Activated naive CD8-positive, alpha-beta T cell (primary cell): Measurements from ENCODE around the gene TXNDC9.
"Not testable (repeated sequence)": the region's sequence is repeated elsewhere in the genome, so short reads cannot be mapped to it uniquely, and the experiment has no call there.

Source experiments
- H3K27ac Mint-ChIP-seq: one replicate; pipeline ENCODE4 v1.8.0; 2021; ENCODE audit warnings: mixed read lengths
- H3K27me3 Mint-ChIP-seq: one replicate; pipeline ENCODE4 v1.8.0; 2021; ENCODE audit warnings: mixed read lengths
- H3K36me3 Mint-ChIP-seq: one replicate; pipeline ENCODE4 v1.8.0; 2021; ENCODE audit warnings: mixed read lengths
- H3K4me1 Mint-ChIP-seq: one replicate; pipeline ENCODE4 v1.8.0; 2021; ENCODE audit warnings: low read depth, mixed read lengths
- H3K4me3 Mint-ChIP-seq: one replicate; pipeline ENCODE4 v1.8.0; 2021; ENCODE audit warnings: mild to moderate bottlenecking, mixed read lengths
- H3K9me3 Mint-ChIP-seq: one replicate; pipeline ENCODE4 v1.8.0; 2021; ENCODE audit warnings: low read depth, mixed read lengths

The TXNDC9 gene

GRCh38 chr2:99278793-99279291 lies 57.3 kb downstream of the TXNDC9 start:
- Mint-ChIP-seq H3K27ac (no peak overlapping the region), H3K4me3 (no peak overlapping the region), H3K4me1 (no peaks in the 10 kb centered on the region), H3K27me3 (no peaks in the 10 kb centered on the region), H3K9me3 (peaks cover 12% of the 10 kb centered on the region), H3K36me3 (peaks cover 34% of the 10 kb centered on the region)

GRCh38 chr2:99278195-99278765 lies 57.9 kb downstream of the TXNDC9 start:
- not testable (repeated sequence) for H3K4me1 Mint-ChIP-seq, H3K27ac Mint-ChIP-seq, H3K4me3 Mint-ChIP-seq, H3K27me3 Mint-ChIP-seq
- peaks cover 12% of the 10 kb centered on the region for H3K9me3 Mint-ChIP-seq
- peaks cover 32% of the 10 kb centered on the region for H3K36me3 Mint-ChIP-seq

- no peaks in the 10 kb centered on the region for H3K4me1 Mint-ChIP-seq
- H3K4me3 Mint-ChIP-seq = no peak overlapping the region
- peaks cover 18% of the 10 kb centered on the region for H3K9me3 Mint-ChIP-seq
- H3K27ac Mint-ChIP-seq = no peak overlapping the region
- H3K27me3 Mint-ChIP-seq = no peaks in the 10 kb centered on the region
- H3K36me3 Mint-ChIP-seq = peaks cover 34% of the 10 kb centered on the region
Observed at GRCh38 chr2:99275882-99276281, 60.3 kb downstream of the TXNDC9 start.
